Stimulated activated CD4-positive, alpha-beta T cell treated with anti-CD3 and anti-CD28 coated beads, Interleukin-15, amount 100 ng/mL, for 1 hour (primary cell): ENCODE results near the gene CALN1.
"Not testable (repeated sequence)": the region's sequence is repeated elsewhere in the genome, so short reads cannot be mapped to it uniquely, and the experiment has no call there.

Experiments used
- DNase-seq, 2 donors: peaks; one replicate each; pipeline ENCODE4 v3.0.0-alpha.2; 2020; ENCODE audit warnings: low read depth in 1 of 2, low spot score in 1 of 2

CALN1 gene

GRCh38 chr7:71991586-71991985 lies 420.6 kb downstream of the CALN1 start:
- no peak for DNase-seq

GRCh38 chr7:71990138-71990462 lies 422.0 kb downstream of the CALN1 start:
- no peak for DNase-seq

DNA sequence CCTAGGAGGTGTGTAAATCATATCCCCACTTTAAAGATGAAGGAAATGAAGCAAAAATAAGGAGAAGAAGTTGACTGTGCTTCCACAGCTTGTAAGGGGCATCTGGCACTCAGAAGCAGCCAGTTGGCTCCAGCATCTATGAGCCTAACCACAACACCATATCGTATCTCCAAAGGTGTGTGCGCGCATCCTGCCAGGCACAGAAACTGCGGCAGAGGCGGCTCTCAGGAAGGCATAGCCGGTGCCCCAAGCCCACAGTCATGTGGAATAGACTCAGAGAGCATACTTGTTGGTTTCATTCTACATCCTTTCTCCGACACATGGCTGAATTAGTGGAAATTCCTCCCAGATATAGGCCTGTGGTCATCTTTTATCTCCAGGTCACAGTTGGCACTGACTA lies 423.9 kb downstream of the CALN1 start:
- DNase-seq, result no peak

- no peak for DNase-seq
These were observed 424.9 kb downstream of the CALN1 start for GRCh38 chr7:71987200-71987767.

DNA sequence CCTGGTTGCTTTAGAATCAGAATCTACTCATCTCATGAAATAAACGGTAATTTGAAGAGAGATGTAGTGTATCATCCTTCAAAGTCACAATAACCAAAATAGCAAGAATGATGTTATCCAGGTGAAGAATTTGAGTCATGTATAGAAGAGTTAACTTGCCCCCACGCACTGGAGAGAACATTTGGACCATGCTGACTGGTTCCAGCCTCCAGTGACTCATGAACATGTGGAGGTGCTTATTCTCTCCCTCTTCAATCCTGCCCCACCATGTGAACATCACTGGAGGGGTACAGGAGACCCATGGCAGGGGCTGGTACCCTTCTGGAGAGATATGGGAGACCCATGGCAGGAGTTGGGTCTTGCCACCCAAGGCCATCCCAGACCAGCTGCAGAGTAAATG lies 427.8 kb downstream of the CALN1 start:
- DNase-seq, result no peak

- DNase-seq, result no peak
These were observed 429.3 kb downstream of the CALN1 start for GRCh38 chr7:71982851-71983250.

GRCh38 chr7:71976645-71977044 lies 435.5 kb downstream of the CALN1 start:
- DNase-seq, result no peak

DNA sequence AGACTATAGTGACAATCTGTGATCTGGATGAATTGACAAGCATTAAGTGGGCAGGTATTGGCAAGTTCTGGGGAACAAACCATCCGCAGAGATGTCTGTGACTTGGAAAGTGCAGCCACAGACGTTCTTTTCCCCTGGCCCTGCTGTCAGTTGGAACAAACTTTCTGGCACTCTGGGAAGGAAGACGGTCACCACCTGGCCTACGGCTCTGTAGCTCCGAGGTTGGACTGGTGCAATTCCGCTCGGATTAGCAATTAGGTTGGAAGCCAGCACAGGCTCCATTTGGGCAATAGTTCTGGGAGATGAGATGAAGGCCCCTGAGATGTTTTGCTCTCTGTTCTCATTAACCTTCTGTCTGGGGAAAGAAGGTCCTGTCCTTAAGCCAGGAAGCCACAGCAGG lies 437.5 kb downstream of the CALN1 start:
- no peak for DNase-seq

DNA sequence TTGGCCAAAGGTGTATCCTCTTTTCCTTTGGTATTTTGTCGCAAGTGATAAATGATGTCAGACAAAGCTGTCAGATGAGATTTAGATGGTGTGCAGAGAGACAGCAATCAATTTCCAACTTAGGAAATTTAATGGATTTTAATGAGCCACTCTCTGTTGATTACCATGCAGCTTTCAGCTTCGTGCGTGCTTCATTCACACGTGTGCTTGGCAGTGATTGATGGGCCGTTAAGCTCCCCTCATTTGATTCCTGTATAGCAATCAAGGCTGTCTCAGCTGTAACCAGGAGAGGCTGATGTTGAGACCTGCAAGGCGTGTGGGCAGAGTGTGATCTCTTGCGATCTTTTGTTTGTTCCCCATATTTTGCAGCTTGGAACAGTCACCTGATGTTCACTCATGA lies 439.6 kb downstream of the CALN1 start:
- no peak for DNase-seq

GRCh38 chr7:71970725-71971124 lies 441.4 kb downstream of the CALN1 start:
- no peak for DNase-seq

GRCh38 chr7:71962636-71963035 lies 449.5 kb downstream of the CALN1 start:
- DNase-seq, result no peak

DNA sequence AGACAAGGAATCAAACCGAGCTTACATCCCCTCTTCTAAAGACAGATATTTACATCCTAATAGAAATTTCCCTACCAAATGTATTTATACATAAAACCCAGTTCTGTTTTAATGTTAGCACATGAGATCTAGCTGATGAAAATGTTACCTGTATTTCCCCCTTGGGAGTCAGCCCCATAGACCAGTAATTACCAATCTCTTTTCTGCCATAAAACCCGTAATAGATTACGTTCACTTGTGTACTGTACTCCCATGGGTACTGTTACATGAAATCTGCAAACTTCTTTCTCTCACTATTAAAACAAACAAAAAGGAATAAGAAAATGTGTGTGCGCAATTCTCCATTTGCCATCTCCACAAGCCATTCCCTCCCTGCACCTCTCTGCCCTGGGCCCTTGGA lies 450.9 kb downstream of the CALN1 start:
- DNase-seq, result no peak

DNA sequence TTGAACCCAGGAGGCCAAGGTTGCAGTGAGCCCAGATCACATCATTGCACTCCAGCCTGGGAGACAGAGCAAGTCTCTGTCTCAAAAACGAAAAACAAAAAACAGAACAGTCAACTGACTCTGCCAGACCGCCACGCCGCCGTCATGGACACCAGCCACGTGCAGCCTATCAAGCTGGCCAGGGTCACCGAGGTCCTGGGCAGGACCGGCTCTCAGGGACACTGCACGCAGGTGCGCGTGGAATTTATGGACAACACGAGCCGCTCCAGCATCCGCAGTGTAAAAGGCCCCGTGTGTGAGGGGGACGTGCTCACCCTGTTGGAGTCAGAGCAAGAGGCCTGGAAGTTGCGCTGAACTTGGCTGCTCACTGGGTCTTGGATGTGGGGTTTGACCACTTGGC lies 470.0 kb downstream of the CALN1 start:
- DNase-seq, result no peak

- no peak for DNase-seq
These were observed 474.2 kb downstream of the CALN1 start for GRCh38 chr7:71937840-71938371.

GRCh38 chr7:71935674-71936073 lies 476.5 kb downstream of the CALN1 start:
- no peak for DNase-seq

GRCh38 chr7:71933426-71933825 lies 478.7 kb downstream of the CALN1 start:
- DNase-seq, result no peak

- no peak for DNase-seq
These were observed 486.5 kb downstream of the CALN1 start for GRCh38 chr7:71925663-71926062.

GRCh38 chr7:71914204-71914603 lies 497.9 kb downstream of the CALN1 start:
- not testable (repeated sequence) for DNase-seq

DNA sequence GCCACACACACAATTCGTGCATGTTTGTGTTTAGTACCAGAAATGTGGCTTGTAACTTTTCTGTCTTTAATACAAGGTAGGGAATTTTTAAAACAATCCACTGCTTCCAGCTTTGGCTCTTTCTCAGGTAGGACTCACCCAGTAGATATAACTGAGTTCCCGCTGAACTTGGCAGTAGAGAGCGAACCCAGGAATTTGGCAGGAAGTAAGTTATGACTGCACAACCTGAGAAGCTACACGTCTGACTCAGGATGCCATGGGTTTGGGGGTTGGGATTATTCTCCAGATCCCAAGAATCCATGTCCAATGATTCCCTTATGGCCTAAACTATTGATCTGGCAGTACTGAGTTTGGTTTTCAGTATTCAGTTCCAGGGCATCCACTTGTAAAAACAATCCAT lies 499.7 kb downstream of the CALN1 start:
- DNase-seq, result no peak

GRCh38 chr7:71911051-71911450 lies 501.1 kb downstream of the CALN1 start:
- no peak for DNase-seq

DNA sequence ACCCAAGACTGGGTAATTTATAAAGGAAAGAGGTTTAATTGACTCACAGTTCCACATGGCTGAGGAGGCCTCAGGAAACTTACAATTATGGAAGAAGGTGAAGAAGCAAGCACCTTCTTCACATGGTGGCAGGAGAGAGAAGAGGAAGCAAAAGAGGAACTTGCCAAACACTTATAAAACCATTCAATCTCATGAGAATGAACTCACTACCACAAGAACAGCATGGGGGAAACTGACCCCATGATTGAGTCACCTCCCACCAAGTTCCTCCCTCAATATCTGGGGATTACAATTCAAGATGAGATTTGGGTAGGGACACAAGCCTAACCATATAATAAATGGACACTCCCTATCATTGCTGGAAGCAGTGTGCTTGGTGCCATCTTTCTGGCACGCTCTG lies 506.3 kb downstream of the CALN1 start:
- no peak for DNase-seq

DNA sequence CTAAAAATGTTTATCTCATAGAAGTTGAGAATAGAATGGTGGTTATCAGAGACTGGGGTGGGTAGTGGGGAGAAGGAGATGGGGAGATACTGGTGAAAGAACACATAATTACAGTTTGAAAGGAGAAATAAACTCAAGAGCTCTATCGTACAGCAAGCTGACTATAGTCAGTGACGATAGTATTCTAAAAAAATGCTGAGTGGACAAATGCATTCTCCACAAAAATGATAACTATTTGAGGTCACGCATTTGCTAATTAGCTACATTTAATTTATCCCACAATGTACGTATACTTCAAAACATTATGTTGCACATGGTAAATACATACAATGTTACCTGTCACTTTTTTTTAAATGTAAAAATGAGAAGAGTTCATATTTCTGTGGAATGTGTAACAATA lies 507.7 kb downstream of the CALN1 start:
- no peak for DNase-seq

DNA sequence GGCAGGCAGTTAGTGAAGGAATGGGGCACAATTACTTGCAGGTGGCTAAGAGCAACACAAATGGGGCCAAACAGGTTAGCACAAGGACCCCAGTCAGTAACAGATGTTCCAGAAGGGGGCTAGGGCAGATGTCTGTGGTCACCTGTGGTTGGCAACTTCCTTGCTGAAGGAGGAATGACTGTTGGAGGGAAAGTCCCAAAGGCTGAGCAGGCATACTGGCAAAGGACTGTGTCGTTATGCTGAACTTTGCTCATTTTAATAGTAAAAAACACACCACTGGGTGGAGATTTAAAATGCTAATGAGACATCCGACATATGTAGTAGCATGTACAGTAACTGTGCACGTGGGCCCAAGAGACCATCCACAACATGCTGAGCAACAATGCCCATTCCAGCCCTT lies 511.6 kb downstream of the CALN1 start:
- no peak for DNase-seq

GRCh38 chr7:71896535-71896934 lies 515.6 kb downstream of the CALN1 start:
- no peak for DNase-seq
